Stimulated activated CD8-positive, alpha-beta memory T cell treated with anti-CD3 and anti-CD28 coated beads, Interleukin-7, amount 100 ng/mL, for 48 hours (primary cell): Measurements from ENCODE around the gene ALG9.

Experiments
- DNase-seq, 2 donors: peaks; one replicate each; pipeline ENCODE4 v3.0.0-alpha.2; 2020; ENCODE audit warnings: low read depth in 1 of 2; ENCODE audit errors: extremely low read depth in 1 of 2

The ALG9 gene

DNA sequence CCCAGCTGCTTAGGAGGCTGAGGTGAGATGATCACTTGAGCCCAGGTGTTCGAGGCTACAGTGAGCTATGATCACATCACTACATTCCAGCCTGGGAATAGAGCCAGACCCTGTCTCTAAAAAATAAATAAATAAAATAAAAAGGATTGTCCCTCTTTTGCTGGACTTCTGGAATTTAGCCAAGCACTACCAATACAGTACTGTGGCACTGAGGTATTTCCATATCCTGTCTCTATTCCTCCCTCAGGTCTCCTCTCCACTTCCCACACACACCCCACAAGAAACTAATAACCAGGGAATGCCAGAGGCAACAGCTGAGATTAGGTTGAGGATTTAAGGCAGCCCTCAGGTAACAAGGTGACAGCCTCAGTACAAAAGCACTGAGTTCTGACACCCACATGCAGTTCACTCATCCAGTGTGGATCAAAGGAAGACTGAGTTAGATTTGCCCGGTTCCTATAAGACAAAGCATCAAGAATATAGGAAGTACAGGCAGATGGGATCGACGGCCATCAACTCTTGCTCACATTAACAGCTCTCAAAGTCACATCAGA is 100.7 kb downstream of the ALG9 start:
- no peak for DNase-seq

GRCh38 chr11:111766834-111767142 is 104.6 kb downstream of the ALG9 start:
- no peak for DNase-seq

DNA sequence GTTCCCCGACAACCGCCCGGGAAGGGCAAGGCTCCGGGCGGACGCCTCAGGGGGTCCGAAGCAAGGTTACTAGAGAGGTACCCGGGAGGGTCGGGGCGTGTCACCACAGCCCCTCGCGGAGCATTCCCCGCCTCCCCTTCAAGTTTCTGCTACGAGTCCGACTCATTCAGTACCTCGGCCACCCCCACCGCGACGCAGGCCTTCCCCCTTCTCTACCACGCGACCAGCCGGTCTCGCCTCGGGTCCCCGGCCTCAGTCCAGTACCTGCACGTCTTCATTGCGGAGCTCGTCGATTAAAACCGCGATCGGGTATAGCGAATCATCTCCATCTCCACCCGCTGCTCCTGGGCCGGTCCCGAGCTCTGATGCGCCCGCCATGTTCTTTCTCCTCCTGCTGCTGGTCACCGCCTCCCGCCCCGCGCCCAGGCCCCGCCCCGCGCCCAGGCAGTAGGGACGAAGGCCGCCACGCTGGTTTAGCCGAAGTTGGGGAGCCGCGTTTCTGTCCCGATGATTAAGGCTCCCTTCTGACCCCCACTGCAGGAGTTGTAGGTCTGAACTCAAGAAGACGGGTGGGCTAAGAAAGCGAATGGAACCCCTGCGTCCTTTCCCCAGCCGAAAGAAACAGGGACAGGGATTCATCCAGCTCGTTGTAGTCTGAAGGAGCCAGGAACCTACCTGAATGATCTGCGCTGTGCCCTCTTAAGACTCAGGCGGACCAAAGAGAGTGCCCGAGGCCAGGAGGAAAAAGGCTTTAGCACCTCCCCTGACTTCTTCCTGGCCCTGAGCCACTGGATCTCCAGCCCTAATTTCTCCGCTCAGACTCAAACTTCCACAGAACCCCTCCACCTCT is 105.2 kb downstream of the ALG9 start, which contains the start of gene PPP2R1B:
Gene PPP2R1B, minus strand, starts transcription at position 406 of the 850 bp plus-strand sequence. Its CDS starts 28 bp downstream, at position 378.
- DNase-seq: peak; percentile 52 to 53

DNA sequence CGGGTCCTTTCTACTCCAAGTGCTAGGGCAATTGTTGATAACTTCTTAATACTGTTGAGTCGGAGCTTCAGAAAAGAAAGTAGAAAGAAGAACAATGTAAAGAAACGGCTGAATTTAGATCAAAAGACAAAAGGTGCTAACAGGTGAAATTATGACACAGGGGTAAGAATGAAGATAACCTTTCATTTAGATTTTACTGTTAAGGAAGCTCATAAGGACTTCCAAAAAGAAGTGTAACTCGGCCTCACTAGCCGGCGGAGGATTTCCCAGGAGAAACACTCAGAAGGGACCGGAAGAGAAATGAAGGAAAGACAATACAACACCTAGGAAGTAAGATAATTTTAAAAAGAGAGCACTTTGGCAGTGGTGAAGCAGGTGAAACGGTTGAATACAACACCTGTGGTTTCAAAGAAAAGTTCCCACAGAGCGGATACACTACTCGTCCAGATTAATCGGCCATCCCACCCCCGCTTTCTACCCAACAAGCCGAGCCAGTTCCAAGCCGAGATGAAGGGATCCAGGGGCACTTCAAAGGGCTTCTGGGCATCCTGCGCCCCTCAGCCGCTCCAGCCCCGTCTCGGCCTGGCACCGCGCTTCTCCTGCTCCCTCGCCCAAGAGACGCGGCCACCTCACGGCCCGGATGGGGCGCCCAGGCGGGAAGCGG is 105.9 kb downstream of the ALG9 start:
- DNase-seq: peak in 1 of 2 donors; percentile 3

DNA sequence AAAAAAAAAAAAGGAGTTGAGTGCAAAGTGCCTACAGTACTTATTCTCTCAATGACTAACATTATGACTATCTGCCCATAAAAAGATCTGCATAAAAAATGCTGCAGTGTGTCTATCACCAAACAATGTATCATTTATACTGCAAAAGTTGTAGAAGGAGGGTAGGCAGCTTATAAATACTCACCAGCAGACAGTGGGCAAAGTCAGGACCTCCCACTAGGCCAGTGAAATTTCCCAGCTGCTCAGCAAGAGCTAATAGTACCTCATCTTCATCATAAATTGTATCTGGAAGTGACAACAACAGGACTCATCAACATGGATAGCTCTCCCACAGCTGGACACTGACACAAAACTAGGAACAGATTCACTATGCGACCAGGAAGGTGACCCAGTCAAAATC is 106.8 kb downstream of the ALG9 start:
- no peak for DNase-seq

- no peak for DNase-seq
These were observed 108.3 kb downstream of the ALG9 start for GRCh38 chr11:111762981-111763643.

DNA sequence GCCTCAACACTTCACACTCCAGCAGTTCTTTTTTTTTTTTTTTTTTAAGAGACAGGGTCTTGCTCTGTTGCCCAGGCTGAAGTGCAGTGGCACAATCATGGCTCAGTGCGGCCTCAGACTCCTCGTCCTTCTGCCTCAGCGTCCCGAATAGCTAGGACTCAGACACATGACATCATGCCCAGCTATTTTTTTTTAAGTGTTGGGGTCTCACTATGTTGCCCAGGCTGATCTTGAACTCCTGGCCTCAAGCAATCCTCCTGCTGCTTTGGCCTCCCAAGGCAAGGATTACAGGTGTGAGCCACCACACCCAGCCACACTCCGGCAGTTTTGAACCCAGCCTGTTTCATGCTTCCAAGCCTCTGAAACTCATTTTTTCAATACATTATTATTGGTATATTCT is 108.9 kb downstream of the ALG9 start:
- DNase-seq: no peak

DNA sequence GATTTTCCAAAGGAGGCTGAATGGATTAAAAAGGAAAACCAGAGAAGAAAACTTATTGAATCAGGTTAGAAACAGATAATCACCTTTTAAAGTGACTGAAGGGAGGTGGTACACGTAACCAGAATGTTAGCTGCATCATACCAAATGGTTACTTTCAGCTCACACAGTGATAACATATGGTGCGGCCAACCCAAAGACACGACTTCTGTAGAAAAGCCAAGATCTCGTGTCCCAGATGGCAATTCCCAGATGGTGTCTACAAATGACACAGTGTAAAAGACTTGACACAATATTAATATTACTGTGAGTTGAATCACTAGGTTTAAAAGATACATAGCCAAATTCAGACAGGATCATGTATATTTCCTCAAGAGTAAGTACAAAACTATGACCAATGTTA is 110.3 kb downstream of the ALG9 start:
- no peak for DNase-seq

GRCh38 chr11:111759778-111760407 is 111.5 kb downstream of the ALG9 start:
- DNase-seq: no peak

GRCh38 chr11:111759376-111759775 is 112.0 kb downstream of the ALG9 start:
- no peak for DNase-seq

DNA sequence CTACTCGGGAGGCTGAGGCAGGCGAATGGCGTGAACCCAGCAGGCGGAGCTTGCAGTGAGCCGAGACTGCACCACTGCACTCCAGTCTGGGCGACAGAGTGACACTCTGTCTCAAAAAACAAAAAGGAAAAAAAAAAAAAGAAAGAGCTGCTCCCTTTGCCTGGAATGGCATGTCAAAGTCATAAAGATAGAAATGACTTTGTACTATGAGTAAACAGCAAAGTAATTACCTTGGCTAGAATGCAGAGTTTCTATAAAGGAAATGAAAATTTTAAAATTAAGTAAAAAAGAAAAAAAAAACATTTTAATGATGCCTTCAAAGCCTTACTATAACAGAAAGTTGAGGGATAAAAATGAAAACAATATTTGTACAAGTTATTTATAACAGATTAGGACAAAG is 115.3 kb downstream of the ALG9 start:
- no peak for DNase-seq

DNA sequence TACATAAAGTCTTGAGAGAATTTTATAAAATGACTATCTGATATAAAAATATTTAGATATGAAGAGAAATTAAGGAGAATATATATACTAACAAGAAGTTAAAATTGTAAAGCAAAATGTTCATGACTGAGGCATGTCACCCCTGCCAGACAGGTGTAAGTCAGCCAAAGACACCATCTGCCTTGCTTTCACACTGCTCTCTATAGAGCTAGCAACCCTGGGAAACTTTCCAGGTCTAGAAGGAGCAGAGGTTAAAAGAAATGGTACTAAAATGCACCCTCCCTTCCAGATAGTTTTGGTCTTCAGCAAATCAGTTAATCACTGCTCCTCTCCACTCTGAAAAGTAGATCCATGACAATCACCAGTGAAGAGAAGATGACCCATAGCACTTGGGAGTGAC is 121.7 kb downstream of the ALG9 start:
- DNase-seq: no peak

- DNase-seq: no peak
These were observed 123.2 kb downstream of the ALG9 start for GRCh38 chr11:111748035-111748804.

DNA sequence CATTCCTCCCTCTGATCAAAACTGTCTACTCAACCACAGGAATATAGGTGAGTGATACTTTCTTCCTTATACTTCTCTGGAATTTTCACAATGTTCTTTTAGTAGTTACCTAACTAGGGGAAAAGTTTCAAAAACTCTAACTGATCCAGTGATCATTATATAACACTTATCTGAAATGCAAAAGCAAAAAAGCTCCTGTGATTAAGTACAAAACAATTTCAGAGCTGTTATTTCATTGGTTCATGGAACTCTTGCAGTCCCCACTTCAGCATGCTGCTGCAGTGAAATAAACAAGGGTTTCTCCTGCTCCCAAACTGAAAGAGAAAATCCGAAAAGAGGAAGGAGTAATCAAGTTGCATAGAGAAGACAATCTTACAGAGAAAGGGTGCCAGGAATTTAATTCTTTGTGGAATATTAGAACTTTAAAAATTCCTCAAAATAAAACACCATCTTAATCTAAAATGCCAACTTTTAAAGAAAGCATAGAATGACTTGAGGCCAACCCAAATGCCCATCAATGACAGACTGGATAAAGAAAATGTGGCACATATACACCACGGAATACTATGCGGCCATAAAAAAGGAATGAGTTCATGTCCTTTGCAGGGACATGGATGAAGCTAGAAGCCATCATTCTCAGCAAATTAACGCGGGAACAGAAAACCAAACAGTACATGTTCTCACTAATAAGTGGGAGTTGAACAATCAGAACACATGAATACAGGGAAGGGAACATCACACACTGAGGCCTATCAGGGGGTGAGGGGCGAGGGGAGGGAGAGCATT is 125.5 kb downstream of the ALG9 start:
- DNase-seq: no peak

DNA sequence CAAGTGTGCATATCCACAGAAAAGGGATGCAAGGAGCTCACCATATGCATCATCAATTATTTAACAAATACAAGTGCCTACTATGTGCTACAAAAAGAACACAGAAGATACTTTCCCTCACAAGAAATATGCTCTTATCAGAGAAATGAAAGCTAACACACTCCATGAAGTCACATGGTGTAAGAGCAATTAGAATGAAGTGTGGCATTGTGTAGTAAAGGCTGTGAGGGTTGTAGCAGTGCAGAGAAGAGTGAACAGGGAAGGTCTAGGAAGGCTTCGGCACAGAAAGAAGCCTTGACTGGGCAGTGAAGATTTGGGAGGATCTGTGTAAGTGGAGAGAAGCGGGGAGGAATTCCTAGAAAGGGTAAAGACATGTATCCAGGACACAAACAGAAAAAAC is 127.7 kb downstream of the ALG9 start:
- no peak for DNase-seq

GRCh38 chr11:111741751-111742150 is 129.6 kb downstream of the ALG9 start:
- DNase-seq: no peak

DNA sequence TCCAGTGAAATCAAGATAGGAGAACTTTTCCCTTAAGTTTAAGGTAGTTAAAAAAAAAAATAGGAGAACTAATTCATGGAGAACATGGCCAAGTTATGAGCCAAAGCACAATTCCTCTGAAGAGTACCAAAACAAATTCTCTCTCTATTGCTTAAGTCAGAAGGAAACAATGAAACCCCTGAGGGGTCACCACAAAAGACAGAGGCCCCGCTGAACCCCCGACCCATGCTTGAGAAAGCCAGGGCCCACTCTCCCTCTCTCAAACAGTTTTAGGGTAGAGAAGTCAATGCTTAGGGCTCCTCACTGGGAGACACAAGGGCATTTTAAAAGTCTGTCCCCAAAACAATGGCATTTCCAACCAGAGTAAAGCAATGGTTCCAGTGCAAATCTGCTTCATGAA is 132.1 kb downstream of the ALG9 start:
- DNase-seq: no peak

- no peak for DNase-seq
These were observed 133.8 kb downstream of the ALG9 start for GRCh38 chr11:111737444-111738210.
